Measurements from ENCODE around the gene FHOD3. TPM values are rescaled to one million over a fixed set of nuclear protein-coding genes. Genes with fewer than 3 reads are reported as not detected.
"Not testable (repeated sequence)": the region's sequence is repeated elsewhere in the genome, so short reads cannot be mapped to it uniquely, and the experiment has no call there.

Gene FHOD3
- total RNA-seq, 2 donors from 2014 or later: 19.8 to 24.9 TPM

DNA sequence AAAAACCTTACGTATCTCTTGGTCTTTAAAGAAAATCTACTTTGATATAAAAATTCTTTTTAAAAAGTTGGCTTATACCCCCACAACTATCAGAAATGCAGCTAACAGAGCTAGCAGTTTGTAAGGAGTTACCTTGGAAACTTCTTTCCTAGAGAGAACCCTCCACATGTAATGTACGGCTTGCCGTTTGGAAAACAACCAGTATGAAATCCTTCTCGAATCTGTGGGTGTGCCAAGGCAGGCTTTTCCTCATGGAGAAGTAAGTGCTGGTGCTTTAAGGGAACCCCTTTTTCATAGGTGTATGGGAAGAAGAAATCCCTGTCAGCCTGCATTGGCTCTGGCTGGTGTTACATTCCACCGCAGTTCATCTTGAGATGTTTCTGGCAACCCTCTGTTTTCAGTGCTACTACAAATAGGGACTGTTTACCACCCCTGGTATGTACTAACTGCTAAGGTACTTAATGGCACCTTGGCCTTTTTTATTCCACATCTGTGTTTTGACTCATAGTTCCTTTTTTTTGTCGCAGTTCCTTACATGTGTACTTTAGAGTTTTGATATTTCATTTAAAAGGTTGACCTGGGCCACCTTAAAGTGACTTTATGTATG is 248.4 kb downstream of the FHOD3 start:
- TF ChIP-seq CTCF (IDR thresholded peaks at IDR 0.05): no peak
- no peak for DNase-seq (ENCODE audit: low spot score)
- Histone ChIP-seq H3K9me3 (no peaks in the 10 kb centered on the region), H3K27me3 (replicated peaks; ENCODE audit: insufficient read depth) (no peaks in the 10 kb centered on the region), H3K4me3 (no peak overlapping the region), H3K27ac (no peak overlapping the region), H3K4me1 (ENCODE audit: control insufficient read depth in 1 of 2, low read depth in 2 of 2) (peaks cover 10 to 29% of the 10 kb centered on the region in 2 donors), H3K36me3 (no peaks in the 10 kb centered on the region)
- ATAC-seq (ENCODE audit: insufficient number of reproducible peaks, low FRiP score, low read depth): no peak

DNA sequence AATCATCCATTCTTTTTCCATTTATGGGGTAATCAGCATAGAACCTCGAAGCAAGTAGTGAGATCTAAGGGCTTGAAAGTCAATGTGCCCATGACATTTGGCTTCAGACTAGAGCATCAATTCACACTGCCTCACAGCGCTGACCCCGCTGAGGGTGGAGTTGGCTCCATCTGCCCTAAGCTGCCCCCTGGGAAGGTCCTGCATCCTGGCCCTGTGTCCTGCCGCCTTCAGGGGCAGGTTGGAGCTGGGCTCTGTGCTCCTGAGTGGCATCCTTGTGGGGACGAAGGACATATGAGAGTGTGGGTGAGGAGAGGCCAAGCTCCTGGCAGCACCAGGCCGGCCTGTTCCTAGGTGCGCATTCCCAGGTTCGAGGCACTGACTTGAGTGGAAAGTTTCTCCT is 249.4 kb downstream of the FHOD3 start:
- Histone ChIP-seq H3K36me3 (no peaks in the 10 kb centered on the region), H3K4me1 (ENCODE audit: control insufficient read depth in 1 of 2, low read depth in 2 of 2) (peaks cover 10 to 29% of the 10 kb centered on the region in 2 donors), H3K27ac (no peak overlapping the region), H3K27me3 (replicated peaks; ENCODE audit: insufficient read depth) (no peaks in the 10 kb centered on the region), H3K9me3 (no peaks in the 10 kb centered on the region), H3K4me3 (no peak overlapping the region)
- DNase-seq (ENCODE audit: low spot score) (no peak), ATAC-seq (ENCODE audit: insufficient number of reproducible peaks, low FRiP score, low read depth) (no peak)
- TF ChIP-seq CTCF (IDR thresholded peaks at IDR 0.05): no peak

GRCh38 chr18:36547544-36547943 is 250.0 kb downstream of the FHOD3 start:
- Histone ChIP-seq H3K27ac (no peak overlapping the region), H3K4me3 (no peak overlapping the region), H3K27me3 (replicated peaks; ENCODE audit: insufficient read depth) (no peaks in the 10 kb centered on the region), H3K9me3 (no peaks in the 10 kb centered on the region), H3K36me3 (no peaks in the 10 kb centered on the region), H3K4me1 (ENCODE audit: control insufficient read depth in 1 of 2, low read depth in 2 of 2) (peaks cover 10 to 25% of the 10 kb centered on the region in 2 donors)
- no peak for DNase-seq (ENCODE audit: low spot score)
- ATAC-seq (ENCODE audit: insufficient number of reproducible peaks, low FRiP score, low read depth): no peak
- TF ChIP-seq CTCF (IDR thresholded peaks at IDR 0.05): no peak

DNA sequence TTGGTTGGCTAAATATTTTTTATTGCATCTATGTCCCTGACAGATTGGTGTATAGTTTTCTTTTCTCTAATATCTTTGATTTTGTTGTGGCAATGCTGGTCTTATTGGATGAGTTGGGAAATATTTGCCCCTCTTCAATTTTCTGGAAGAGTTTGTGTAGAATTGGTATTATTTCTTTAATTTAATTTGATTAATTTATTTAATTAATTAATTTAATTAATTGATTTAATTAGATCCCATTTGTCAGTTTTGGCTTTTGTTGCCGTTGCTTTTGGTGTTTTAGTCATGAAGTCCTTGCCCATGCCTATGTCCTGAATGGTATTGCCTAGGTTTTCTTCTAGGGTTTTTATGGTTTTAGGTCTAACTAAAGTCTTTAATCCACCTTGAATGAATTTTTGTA is 253.8 kb downstream of the FHOD3 start:
- H3K27ac ChIP-seq; H3K27me3 ChIP-seq (replicated peaks; ENCODE audit: insufficient read depth); H3K9me3 ChIP-seq; ATAC-seq (ENCODE audit: insufficient number of reproducible peaks, low FRiP score, low read depth); H3K4me1 ChIP-seq (ENCODE audit: control insufficient read depth in 1 of 2, low read depth in 2 of 2); DNase-seq (ENCODE audit: low spot score); H3K36me3 ChIP-seq; H3K4me3 ChIP-seq: not testable (repeated sequence)

GRCh38 chr18:36558234-36558633 is 260.7 kb downstream of the FHOD3 start:
- DNase-seq (ENCODE audit: low spot score) (no peak), ATAC-seq (ENCODE audit: insufficient number of reproducible peaks, low FRiP score, low read depth) (no peak)
- Histone ChIP-seq H3K9me3 (no peaks in the 10 kb centered on the region), H3K4me3 (no peak overlapping the region), H3K27me3 (replicated peaks; ENCODE audit: insufficient read depth) (no peaks in the 10 kb centered on the region), H3K27ac (no peak overlapping the region), H3K36me3 (no peaks in the 10 kb centered on the region), H3K4me1 (ENCODE audit: control insufficient read depth in 1 of 2, low read depth in 2 of 2) (no peaks in the 10 kb centered on the region)
- no peak for TF ChIP-seq CTCF (IDR thresholded peaks at IDR 0.05)
